NCI-H1092 (cell line): ENCODE results near the gene HIPK3.
"Not testable (repeated sequence)": the region's sequence is repeated elsewhere in the genome, so short reads cannot be mapped to it uniquely, and the experiment has no call there.

Experiments used
- DNase-seq: peaks from one replicate; lab custom pipeline; 2025; lab: John Stamatoyannopoulos, UW

Gene HIPK3

GRCh38 chr11:33258631-33259205 lies 1.5 kb downstream of the HIPK3 start:
- no peak for DNase-seq

GRCh38 chr11:33259869-33260268 lies 2.7 kb downstream of the HIPK3 start:
- DNase-seq, result no peak

DNA sequence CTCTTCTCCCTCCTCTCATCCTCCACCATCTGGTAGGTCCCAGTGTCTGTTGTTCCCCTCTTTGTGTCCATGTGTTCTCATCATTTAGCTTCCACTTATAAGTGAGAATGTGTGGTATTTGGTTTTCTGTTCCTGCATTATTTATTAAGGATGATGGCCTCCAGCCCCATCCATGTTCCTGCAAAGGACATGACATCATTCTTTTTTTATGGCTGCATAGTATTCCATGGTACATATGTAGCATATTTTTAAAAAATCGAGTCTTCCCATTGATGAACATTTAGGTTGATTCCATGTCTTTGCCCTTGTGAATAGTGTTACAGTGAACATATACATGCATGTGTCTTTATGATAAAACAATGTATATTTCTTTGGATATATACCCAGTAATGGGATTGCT lies 4.2 kb downstream of the HIPK3 start:
- not testable (repeated sequence) for DNase-seq

DNA sequence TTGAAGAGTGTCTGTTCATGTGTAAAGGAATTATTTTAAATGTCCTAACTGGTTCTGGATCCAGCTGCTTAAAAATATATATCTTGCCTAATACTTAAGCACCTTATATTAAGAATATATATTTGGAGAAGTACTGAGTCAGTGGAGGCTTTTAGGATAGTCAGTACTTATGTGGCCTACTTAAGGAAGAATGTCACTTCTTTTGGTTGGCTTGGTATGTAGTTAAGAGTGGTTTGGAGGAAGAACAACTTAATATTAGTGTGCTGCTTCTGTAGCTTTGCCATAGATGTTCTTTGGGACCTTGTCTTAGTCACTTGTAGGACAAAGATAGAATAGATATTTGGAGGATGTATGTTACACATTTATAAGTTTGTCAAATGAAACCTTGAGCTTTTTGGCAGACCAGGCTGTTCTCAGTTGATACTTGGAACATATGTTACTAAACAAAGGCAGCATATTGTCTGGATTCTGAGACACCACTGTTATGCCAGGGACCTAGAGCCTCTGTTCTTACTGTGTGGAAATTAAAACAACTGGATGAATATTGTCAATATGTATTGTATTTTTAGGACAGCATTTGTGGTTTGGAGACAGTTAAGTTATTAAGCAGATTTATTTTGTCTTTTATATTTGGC lies 4.9 kb downstream of the HIPK3 start:
- no peak for DNase-seq

GRCh38 chr11:33263549-33263948 lies 6.4 kb downstream of the HIPK3 start:
- DNase-seq, result no peak

DNA sequence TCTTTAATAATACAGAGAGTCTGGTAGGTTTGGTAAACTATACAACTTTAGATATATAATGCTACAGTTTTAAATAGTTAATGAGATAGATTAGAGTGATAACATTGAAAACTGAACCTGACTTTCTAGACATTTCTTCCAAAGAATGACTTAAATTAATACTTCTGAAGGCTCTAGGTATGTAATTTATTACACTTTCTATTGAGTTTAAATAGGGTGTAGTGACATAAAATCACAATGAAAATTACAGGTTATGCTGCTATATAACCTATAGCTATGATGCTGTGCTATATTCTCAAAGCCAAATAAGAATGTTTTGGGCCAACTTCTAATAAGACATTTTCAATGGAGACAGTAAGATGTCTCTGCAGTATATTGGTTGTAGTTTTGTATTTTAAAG lies 7.7 kb downstream of the HIPK3 start:
- no peak for DNase-seq

DNA sequence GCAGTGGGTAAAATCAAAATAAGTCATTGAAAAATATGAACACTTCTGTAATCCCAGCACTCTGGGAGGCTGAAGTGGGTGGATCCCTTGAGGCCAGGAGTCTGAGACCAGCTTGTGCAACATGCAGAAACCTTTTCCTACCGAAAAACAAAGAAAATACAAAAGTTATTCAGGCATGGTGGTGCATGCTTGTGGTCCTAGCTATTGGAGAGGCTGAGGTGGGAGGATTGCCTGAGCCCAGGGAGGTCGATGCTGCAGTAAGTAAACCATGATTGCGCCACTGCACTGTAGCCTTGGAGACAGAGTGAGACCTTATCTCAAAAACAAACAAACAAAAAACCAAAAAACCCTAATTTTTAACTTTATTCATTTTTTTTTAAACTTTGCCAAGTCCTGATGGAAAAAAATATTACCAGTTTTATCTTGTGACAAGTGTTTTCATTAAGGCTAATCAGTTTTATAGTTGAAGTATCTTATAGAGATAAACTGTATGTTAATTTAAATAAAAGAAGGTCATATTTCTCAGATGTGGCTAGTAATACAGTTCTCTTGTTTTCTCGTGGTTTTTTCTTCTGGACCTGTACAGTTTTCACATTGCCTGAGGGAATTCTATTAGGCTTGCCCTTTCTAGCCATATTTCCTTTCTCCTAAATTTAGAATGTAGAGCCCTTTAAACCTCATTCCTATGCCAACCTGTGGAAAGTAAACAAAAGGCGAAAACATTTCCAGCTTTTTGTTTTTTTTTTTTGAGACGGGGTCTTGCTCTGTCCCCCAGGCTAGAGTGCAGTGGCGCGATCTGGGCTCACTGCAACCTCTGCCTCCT lies 9.4 kb downstream of the HIPK3 start:
- DNase-seq, result no peak

GRCh38 chr11:33268945-33269540 lies 11.9 kb downstream of the HIPK3 start:
- DNase-seq, result no peak

GRCh38 chr11:33269822-33270221 lies 12.6 kb downstream of the HIPK3 start:
- no peak for DNase-seq

GRCh38 chr11:33271059-33271458 lies 13.9 kb downstream of the HIPK3 start:
- no peak for DNase-seq

DNA sequence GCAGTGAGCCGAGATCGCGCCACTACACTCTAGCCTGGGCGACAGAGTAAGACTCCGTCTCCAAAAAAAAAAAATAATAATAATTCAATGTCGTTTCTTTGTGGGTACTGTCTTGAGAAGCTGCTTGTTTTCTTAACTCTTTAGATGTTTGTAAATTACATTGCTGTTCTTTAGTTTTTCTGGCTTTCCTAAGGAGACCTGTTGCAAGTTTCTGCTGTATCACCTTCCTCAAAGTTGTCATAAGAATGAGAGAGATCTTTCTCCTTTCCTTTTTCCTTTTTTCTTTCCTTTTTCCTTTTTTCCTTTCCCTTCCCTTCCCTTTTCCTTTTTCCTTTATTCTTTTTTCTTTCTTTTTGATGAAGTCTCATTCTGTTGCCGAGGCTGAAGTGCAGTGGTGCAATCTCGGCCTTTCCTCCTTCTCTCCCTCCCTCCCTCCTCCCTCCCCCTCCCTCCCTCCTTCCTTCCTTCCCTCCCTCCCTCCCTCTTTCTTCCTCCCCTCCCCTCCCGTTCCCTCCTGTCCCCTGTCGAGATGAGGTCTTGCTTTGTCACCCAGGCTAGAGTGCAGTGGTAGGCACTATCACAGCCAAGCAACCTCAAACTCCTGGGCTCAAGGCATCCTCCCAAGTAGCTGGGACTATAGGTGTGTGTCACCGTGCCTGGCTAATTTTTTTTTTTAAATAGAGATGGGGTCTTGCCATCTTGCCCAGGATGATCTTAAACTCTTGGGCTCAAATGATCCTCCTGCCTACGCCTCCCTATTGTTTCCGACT lies 15.3 kb downstream of the HIPK3 start:
- DNase-seq, result no peak

DNA sequence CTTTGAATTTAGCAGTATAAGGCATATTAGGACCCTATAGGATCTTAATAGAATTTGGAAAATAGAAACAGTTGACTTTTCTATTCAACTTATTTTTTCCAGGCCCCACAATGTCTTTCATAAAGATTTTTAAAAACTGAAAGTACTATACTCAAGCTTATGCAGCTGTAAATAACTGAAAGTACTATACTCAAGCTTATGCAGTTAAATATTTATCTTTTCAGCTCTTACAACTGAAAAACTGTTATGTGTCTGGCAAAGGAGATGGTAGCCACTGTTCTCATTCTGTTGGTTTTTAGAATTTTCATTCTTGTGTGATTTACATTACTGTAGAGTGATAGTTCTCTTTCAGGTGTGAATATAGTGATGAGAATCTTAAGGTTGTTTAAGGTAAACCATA lies 16.5 kb downstream of the HIPK3 start:
- DNase-seq, result no peak

- DNase-seq, result no peak
Measured at GRCh38 chr11:33280411-33280810, 23.2 kb downstream of the HIPK3 start.

GRCh38 chr11:33281758-33282157 lies 24.6 kb downstream of the HIPK3 start:
- no peak for DNase-seq

- no peak for DNase-seq
Measured at GRCh38 chr11:33284818-33285217, 27.6 kb downstream of the HIPK3 start.

DNA sequence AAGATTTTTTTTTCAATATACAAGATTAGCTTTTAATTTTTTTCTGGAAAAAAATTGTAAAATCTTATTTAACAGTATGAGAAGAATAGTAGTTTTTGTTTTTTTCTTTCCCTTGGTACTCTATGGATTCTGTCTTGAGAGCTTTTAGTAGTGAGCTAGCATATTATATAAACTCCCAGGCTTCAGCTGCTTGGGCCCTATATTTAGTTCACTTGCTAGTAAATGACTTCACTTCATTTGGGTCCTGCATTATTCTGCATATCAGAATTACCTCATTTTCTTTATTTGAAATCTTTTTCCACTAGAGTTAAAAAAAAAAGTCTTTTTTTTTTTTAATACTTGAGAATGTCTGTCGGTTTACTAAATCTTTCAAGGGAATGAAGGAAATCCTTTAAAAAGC lies 33.1 kb downstream of the HIPK3 start:
- DNase-seq, result no peak

DNA sequence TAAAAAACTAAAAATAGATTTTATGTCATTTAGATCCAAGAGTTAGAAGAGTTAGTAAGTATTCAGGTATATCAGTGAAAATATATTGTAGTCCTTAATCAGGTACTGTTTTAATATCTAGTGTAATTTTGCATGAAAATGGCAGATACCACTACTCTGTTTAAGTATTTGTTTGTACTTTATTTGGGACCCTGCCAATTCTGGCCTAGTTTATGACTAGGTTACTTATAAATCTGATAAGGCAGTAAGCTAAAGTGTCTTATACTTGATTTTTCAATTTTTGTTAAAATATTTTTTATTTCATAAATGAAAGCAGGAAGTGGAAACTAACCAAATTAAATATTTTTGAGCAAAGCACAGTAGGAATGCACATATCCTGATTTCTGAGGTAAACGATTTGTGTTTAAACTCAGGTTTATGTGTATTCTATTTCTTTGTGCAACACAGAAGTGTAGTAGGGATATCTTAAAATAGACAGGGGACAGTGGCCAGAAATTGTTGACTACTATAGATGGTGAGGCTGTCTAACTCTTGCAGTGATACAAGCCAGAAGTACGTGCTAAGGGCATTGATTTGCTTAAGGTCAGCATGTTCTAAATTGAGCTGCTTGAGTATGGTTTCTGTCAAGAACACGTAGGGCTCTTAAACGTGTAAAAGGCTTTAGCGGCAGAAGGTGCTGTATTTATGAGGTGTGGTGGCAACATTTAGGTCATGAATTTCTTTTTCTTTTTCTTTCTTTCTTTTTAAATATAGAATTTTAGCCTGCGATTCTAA lies 34.0 kb downstream of the HIPK3 start:
- no peak for DNase-seq

DNA sequence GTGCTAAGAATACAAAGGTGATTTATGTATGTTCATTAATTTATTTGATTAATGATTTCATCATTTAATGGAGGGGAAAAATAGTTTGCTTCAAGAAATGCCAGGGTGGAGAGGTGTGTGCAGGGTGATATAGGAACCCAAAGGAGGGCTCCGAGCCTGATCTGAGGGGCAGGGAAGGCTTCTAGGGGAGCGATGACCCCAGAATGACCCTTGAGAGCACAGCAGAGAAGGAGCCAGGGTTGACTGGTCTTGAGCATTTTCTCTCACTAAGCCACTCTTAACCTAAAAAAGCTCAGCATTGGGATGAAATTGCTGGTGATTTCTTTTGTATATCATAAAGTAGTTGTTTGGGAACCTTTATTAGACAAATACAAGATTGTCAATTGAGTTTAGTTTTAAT lies 35.1 kb downstream of the HIPK3 start:
- DNase-seq, result no peak

DNA sequence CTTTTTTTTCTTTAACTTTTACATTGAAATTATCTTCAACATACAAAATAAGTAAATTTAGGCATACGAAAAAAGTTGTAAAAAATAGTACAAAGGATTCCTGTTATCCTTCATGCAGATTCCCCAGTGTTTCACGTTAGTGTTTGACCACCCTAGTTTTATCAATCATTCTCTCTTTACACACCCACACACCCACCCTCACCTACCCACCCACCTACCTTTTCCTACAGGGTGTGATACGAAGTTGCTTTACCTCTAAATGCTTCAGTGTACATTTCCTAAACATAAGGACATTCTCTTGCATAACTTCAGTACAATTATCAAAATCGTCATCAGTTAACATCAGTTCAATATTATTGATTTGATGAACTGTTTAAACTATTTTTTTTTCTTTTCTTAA lies 37.0 kb downstream of the HIPK3 start:
- DNase-seq, result no peak

DNA sequence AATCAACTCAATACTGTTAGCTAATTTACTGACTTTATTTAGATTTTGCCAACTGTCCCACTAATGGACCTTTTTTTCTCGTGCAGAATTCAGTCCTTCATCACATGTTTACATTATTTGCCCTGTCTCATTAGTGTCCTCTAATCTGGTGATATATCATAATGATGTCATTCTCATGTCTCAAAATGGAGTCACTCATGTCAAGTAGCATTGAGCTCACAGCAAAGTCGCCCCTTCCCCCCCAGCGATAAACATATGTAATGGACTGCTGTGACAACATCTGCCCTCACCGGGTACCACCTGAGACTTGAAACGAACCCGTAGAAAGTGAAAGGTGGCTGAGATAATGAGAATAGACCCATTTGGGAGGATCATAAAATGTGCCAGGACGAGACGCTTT lies 37.6 kb downstream of the HIPK3 start:
- no peak for DNase-seq

GRCh38 chr11:33296695-33297094 lies 39.5 kb downstream of the HIPK3 start:
- no peak for DNase-seq
